Endothelial cell of umbilical vein (primary cell): ENCODE results near the gene HDAC11. TPM values are rescaled to one million over a fixed set of nuclear protein-coding genes. Genes with fewer than 3 reads are reported as not detected.

Experiments used
- BruUV-seq: library from RNA; stranded (reverse); fragments of 400-500 nt; replicated peaks from 2 replicates; lab custom pipeline; 2021; lab: Mats Ljungman, UMichigan
- CTCF ChIA-PET: fragments of 300-600, 350-600 bp; sonication (Branson Sonifier 250); formaldehyde crosslinking; loops from one replicate; lab custom pipeline; 2021; ENCODE audit warnings: antibody characterized with exemption, inconsistent platforms; lab: Charles Lee
- POLR2A ChIA-PET: fragments of 300-600, 350-600 bp; sonication (Branson Sonifier 250); formaldehyde crosslinking; loops from one replicate; lab custom pipeline; 2021; ENCODE audit warnings: antibody characterized with exemption, inconsistent platforms; lab: Charles Lee
- DNase-seq: peaks from one replicate; pipeline ENCODE4 v3.0.0-alpha.2; 2011; ENCODE audit warnings: low read depth, low spot score
- FAIRE-seq: peaks from 2 replicates; lab custom pipeline; 2011; peaks lifted over from hg19 to GRCh38; lab: Jason Lieb, UNC
- H2AFZ ChIP-seq: 2 replicates; pipeline ENCODE4 v1.6.0; 2012; ENCODE audit warnings: low read depth, low read length, control low read depth, inconsistent platforms
- H3K27ac ChIP-seq: 2 replicates; pipeline ENCODE4 v1.5.1; 2011; ENCODE audit warnings: low read depth, mild to moderate bottlenecking, control low read depth, low read length, moderate library complexity; ENCODE audit not compliant: insufficient read depth
- H3K27me3 ChIP-seq, 2 experiments: 2 replicates each; pipeline versions ENCODE4 v1.6.0 to v1.6.1; 2011; ENCODE audit warnings: low read length in 2 of 2, mixed read lengths in 1 of 2; ENCODE audit not compliant: control insufficient read depth in 2 of 2, insufficient read depth in 2 of 2
- H3K36me3 ChIP-seq, 2 experiments: 2 replicates in 1 of 2; 3 replicates in 1 of 2; pipeline ENCODE4 v1.5.1; 2011; ENCODE audit warnings: low read length in 2 of 2, mild to moderate bottlenecking in 1 of 2, moderate library complexity in 1 of 2; ENCODE audit not compliant: control insufficient read depth in 2 of 2, insufficient read depth in 2 of 2; ENCODE audit errors: extremely low read depth in 1 of 2
- H3K4me1 ChIP-seq: 3 replicates; pipeline ENCODE4 v1.5.1; 2011; ENCODE audit warnings: mild to moderate bottlenecking, low read length; ENCODE audit not compliant: control insufficient read depth, insufficient read depth; ENCODE audit errors: extremely low read depth
- H3K4me2 ChIP-seq: 2 replicates; pipeline ENCODE4 v1.6.1; 2011; ENCODE audit warnings: low read length, control low read depth, mixed read lengths; ENCODE audit not compliant: insufficient read depth
- H3K4me3 ChIP-seq, 3 experiments: fragments of 200-600 bp in 1 of 3; sonication (generic), shearing (Covaris generic) in 1 of 3; replicated peaks in 1 of 3; 2 replicates each; pipeline ENCODE4 v1.5.1; 2011 to 2016; ENCODE audit warnings: control low read depth in 3 of 3, low read length in 3 of 3, mild to moderate bottlenecking in 2 of 3, inconsistent platforms in 1 of 3, low read depth in 1 of 3, moderate library complexity in 1 of 3; ENCODE audit not compliant: insufficient read depth in 1 of 3
- H3K79me2 ChIP-seq: 2 replicates; pipeline ENCODE4 v1.6.0; 2012; ENCODE audit warnings: low read length, inconsistent platforms; ENCODE audit not compliant: control insufficient read depth, insufficient read depth
- H3K9ac ChIP-seq: replicated peaks from 2 replicates; pipeline ENCODE3; 2011; ENCODE audit warnings: low read length, control low read depth; ENCODE audit not compliant: insufficient read depth; ENCODE audit errors: extremely low read depth
- H3K9me1 ChIP-seq: replicated peaks from 3 replicates; pipeline ENCODE4 v1.6.0; 2011; ENCODE audit warnings: mild to moderate bottlenecking, low read length; ENCODE audit not compliant: control insufficient read depth, insufficient read depth; ENCODE audit errors: extremely low read depth
- H3K9me3 ChIP-seq: replicated peaks from 2 replicates; pipeline ENCODE4 v1.5.1; 2012; ENCODE audit warnings: low read length, inconsistent platforms; ENCODE audit not compliant: control insufficient read depth, insufficient read depth
- H4K20me1 ChIP-seq: replicated peaks from 2 replicates; pipeline ENCODE3; 2011; ENCODE audit warnings: mild to moderate bottlenecking, low read length; ENCODE audit not compliant: control insufficient read depth, insufficient read depth; ENCODE audit errors: extremely low read depth
- CTCF ChIP-seq, 2 donors: IDR thresholded peaks; 1 replicate in 1 of 2; 2 replicates in 1 of 2; pipeline ENCODE4 v1.5.1; 2011; ENCODE audit warnings: low read length in 2 of 2, mild to moderate bottlenecking in 2 of 2, moderate library complexity in 2 of 2, control low read depth in 1 of 2, inconsistent platforms in 1 of 2, low read depth in 1 of 2; ENCODE audit not compliant: insufficient read depth in 1 of 2; ENCODE audit errors: extremely low read depth in 1 of 2
- FOS ChIP-seq: IDR thresholded peaks from 2 replicates; pipeline ENCODE4 v1.6.1; 2011; ENCODE audit warnings: mild to moderate bottlenecking, low read length, moderate library complexity, borderline replicate concordance; ENCODE audit not compliant: insufficient read depth
- GATA2 ChIP-seq: IDR thresholded peaks from 2 replicates; pipeline ENCODE4 v1.7.0; 2011; ENCODE audit warnings: low read depth, mild to moderate bottlenecking, moderate library complexity, mixed read lengths, low read length; ENCODE audit not compliant: insufficient read length, insufficient read depth
- POLR2AphosphoS5 ChIP-seq: IDR thresholded peaks from 2 replicates; pipeline ENCODE4 v1.6.1; 2012; ENCODE audit warnings: low read depth, mild to moderate bottlenecking, control low read depth, low read length, moderate library complexity; ENCODE audit not compliant: insufficient read depth
- dilution Hi-C: fragments of 300-500 bp; cut with MboI; formaldehyde crosslinking; loops from one replicate; pipeline ENCODE4 v1.15.0; 2019; ENCODE audit warnings: low sequenced_read_pairs; ENCODE audit not compliant: extremely low pct_ligation_motif_present
- intact Hi-C: fragments of 100-400 bp; cut with micrococcal nuclease; formaldehyde crosslinking; loops from one replicate; pipeline ENCODE4 v1.10.0; 2022
- polyA plus RNA-seq, 4 experiments: library from polyadenylated mRNA; depleted of rRNA in 3 of 4; stranded (reverse) in 3 of 4; unstranded in 1 of 4; fragments of >200 nt; gene quantifications; 2 replicates each; pipeline versions ENCODE4 v1.2.1 to v1.2.3, GENCODE V29; 2011 to 2012; ENCODE audit warnings: missing spikeins in 1 of 4
- total RNA-seq: library from RNA; stranded (reverse); gene quantifications from 2 replicates; pipeline ENCODE4 v1.2.3, GENCODE V29; 2021

Gene HDAC11
- total and polyA plus RNA-seq, 2 donors (not counting 3 experiments of a cell fraction or from before 2014, with no cell fraction given): 6.8 to 8.8 TPM

- POLR2A ChIA-PET: no interaction called here
- H3K27me3 ChIP-seq: no peaks in the 10 kb centered on the region
- no peaks in the 10 kb centered on the region for H3K4me1 ChIP-seq
- H3K9me3 ChIP-seq: no peaks in the 10 kb centered on the region
- no peak overlapping the region for H3K27ac ChIP-seq
- FAIRE-seq (no peak), DNase-seq (no peak)
- no peak overlapping the region for H3K4me2 ChIP-seq
- H3K36me3 ChIP-seq: no peaks in the 10 kb centered on the region
- H4K20me1 ChIP-seq: no peaks in the 10 kb centered on the region
- TF ChIP-seq FOS (no peak), GATA2 (no peak), CTCF (IDR thresholded peaks at IDR 0.05; ENCODE audit: extremely low read depth in 1 of 2, insufficient read depth in 1 of 2, low read depth in 1 of 2, low read length in 2 of 2) (no peak), POLR2AphosphoS5 (no peak)
- H3K9ac ChIP-seq: no peak overlapping the region
- no TSS peak for BruUV-seq
- no peak overlapping the region for H3K4me3 ChIP-seq
- H2AFZ ChIP-seq: no peak overlapping the region
- no peaks in the 10 kb centered on the region for H3K9me1 ChIP-seq
- intact Hi-C loops: no loop called here
- CTCF ChIA-PET: interaction anchor here (2.9 kb wide), 1 partner anchor 156 kb away, joined by 10 read pairs; no protein-coding TSS in a partner anchor
- dilution Hi-C loops: no loop called here
- H3K79me2 ChIP-seq: no peaks in the 10 kb centered on the region
Measured at GRCh38 chr3:13492048-13492447, 11.9 kb downstream of the HDAC11 start.
